Right cardiac atrium (tissue), 5 donors: ENCODE measurements around the gene CLSTN3. TPM values are rescaled to one million over a fixed set of nuclear protein-coding genes. Genes with fewer than 3 reads are reported as not detected.
A peak's percentile ranks its signal among the peaks of the same experiment; 100 is the strongest.
"Not testable (repeated sequence)": the region's sequence is repeated elsewhere in the genome, so short reads cannot be mapped to it uniquely, and the experiment has no call there.

Experiments
- ATAC-seq, 2 donors: fragments of 200-7000 bp; cut with Tn5 transposase; one replicate each; pipeline versions ENCODE4 v1.8.0 to v1.9.1; 2020; ENCODE audit warnings: moderate library complexity in 2 of 2, mild to moderate bottlenecking in 1 of 2
- DNase-seq, 3 donors: peaks; one replicate each; pipeline ENCODE4 v3.0.0-alpha.2; 2020
- H3K27ac ChIP-seq: one replicate; pipeline ENCODE4 v1.5.1; 2013; ENCODE audit warnings: mild to moderate bottlenecking, low read length, control low read depth, moderate library complexity
- H3K27me3 ChIP-seq: one replicate; pipeline ENCODE4 v1.6.1; 2013; ENCODE audit not compliant: control insufficient read depth, insufficient read depth
- H3K4me1 ChIP-seq: one replicate; pipeline ENCODE4 v1.6.1; 2013; ENCODE audit warnings: low read length; ENCODE audit not compliant: control insufficient read depth, insufficient read depth
- H3K4me3 ChIP-seq: one replicate; pipeline ENCODE4 v1.5.1; 2013; ENCODE audit warnings: low read length, control low read depth
- H3K9me3 ChIP-seq: one replicate; pipeline ENCODE4 v1.6.1; 2013; ENCODE audit warnings: low read length; ENCODE audit not compliant: control insufficient read depth
- WGBS: extraction: QIAGEN DNeasy Blood & Tissue Kit; methylation state at CpG from one replicate; pipeline ENCODE4 v1.1.7; 2013; 5-methylcytosine and 5-hydroxymethylcytosine counted together
- intact Hi-C, 4 donors: fragments of 100-400 bp; cut with DNase I; formaldehyde crosslinking; loops; one replicate each; pipeline versions ENCODE4 v1.11.0 to v1.14.0; 2022 to 2023
- polyA plus RNA-seq: library from polyadenylated mRNA; stranded (reverse); fragments of 200-250 nt; gene quantifications from one replicate; pipeline ENCODE4 v1.2.3, GENCODE V29; 2013
- total RNA-seq, 4 donors: library from RNA; stranded (reverse); fragmentation: NEBNext Ultra II Directional; extraction: Animal tissue kit (Norgen Biotek cat#: 25700); gene quantifications; one replicate each; pipeline ENCODE4 v1.2.1, GENCODE V29; 2021
- donor health status: healthy with polysubstance abuse.
- donor health status: DM: no; HTN: yes; CAD: no.
- donor health status: DM: no; HTN: no; CAD: no.
- donor health status: DM: no; HTN: yes; CAD: no; lungs with severe emphysema.
- donor health status: DM: yes; HTN: yes; CAD: no.

Gene CLSTN3
- total and polyA plus RNA-seq, 5 donors: 7.0 to 13.6 (median 10.8) TPM

GRCh38 chr12:7106082-7106481, 24.1 kb upstream of the CLSTN3 start:
- WGBS: 92% methylated on average over 1 of the region's 1 CpG
- no peak overlapping the region for H3K27ac ChIP-seq
- no peak for ATAC-seq
- no peaks in the 10 kb centered on the region for H3K9me3 ChIP-seq
- H3K27me3 ChIP-seq: no peaks in the 10 kb centered on the region
- intact Hi-C loops: loop anchor here in 2 of 4 donors (5.0 to 10.0 kb wide), 2 partner anchors 44 to 151 kb away; partner anchors contain the start of genes C1S (in 1 of the 2) and PTPN6 (in 1 of the 2)
- no peak for DNase-seq
- H3K4me3 ChIP-seq: no peak overlapping the region
- peaks cover 2% of the 10 kb centered on the region for H3K4me1 ChIP-seq

GRCh38 chr12:7107181-7107580, 23.0 kb upstream of the CLSTN3 start:
- intact Hi-C loops: loop anchor here in 2 of 4 donors (5.0 to 10.0 kb wide), 2 partner anchors 45 to 152 kb away; partner anchors contain the start of genes C1S (in 1 of the 2) and PTPN6 (in 1 of the 2)
- ATAC-seq, H3K27ac ChIP-seq, DNase-seq, H3K4me3 ChIP-seq, H3K27me3 ChIP-seq, H3K9me3 ChIP-seq, H3K4me1 ChIP-seq: not testable (repeated sequence)
- 98% methylated on average over 5 of the region's 5 CpGs for WGBS

- Histone ChIP-seq H3K4me3 (peak overlapping the region; percentile 55), H3K4me1 (peaks cover 2% of the 10 kb centered on the region), H3K9me3 (no peaks in the 10 kb centered on the region), H3K27ac (peak overlapping the region; percentile 90), H3K27me3 (no peaks in the 10 kb centered on the region)
- no peak for ATAC-seq
- 51% methylated on average over 3 of the region's 3 CpGs for WGBS
- intact Hi-C loops: loop anchor here in 2 of 4 donors (5.0 to 10.0 kb wide), 2 partner anchors 45 to 153 kb away; partner anchors contain the start of genes C1S (in 1 of the 2) and PTPN6 (in 1 of the 2)
- no peak for DNase-seq
Measured at GRCh38 chr12:7107636-7108002, 22.6 kb upstream of the CLSTN3 start.

GRCh38 chr12:7108003-7108795, 22.0 kb upstream of the CLSTN3 start:
- H3K9me3 ChIP-seq: no peaks in the 10 kb centered on the region
- intact Hi-C loops: loop anchor here in 2 of 4 donors (5.0 to 10.0 kb wide), 2 partner anchors 46 to 153 kb away; partner anchors contain the start of genes C1S (in 1 of the 2) and PTPN6 (in 1 of the 2)
- H3K27me3 ChIP-seq: no peaks in the 10 kb centered on the region
- H3K27ac ChIP-seq: peak overlapping the region; percentile 90
- WGBS: 15% methylated on average over 30 of the region's 30 CpGs
- peak; percentile 82 to 93 (median 90) for DNase-seq
- peak; percentile 92 for ATAC-seq
- H3K4me3 ChIP-seq: peak overlapping the region; percentile 55
- peaks cover 2% of the 10 kb centered on the region for H3K4me1 ChIP-seq

GRCh38 chr12:7108796-7109571, 21.2 kb upstream of the CLSTN3 start, which contains the start of gene C1RL:
Gene C1RL (minus strand): TSS chr12:7109214. CDS start chr12:7109180, 34 bp downstream.
- H3K4me3 ChIP-seq: peak within 1 kb of the TSS; percentile 55
- ATAC-seq (peak; percentile 86 to 88), DNase-seq (peak; percentile 89 to 97 (median 96))
- H3K4me1 ChIP-seq: peaks cover 2% of the 10 kb centered on the region
- 15% methylated on average over 23 of the region's 23 CpGs for WGBS
- H3K9me3 ChIP-seq: no peaks in the 10 kb centered on the region
- peak within 1 kb of the TSS; percentile 90 for H3K27ac ChIP-seq
- intact Hi-C loops: loop anchor here in 2 of 4 donors (5.0 to 10.0 kb wide), 2 partner anchors 47 to 154 kb away; partner anchors contain the start of genes C1S (in 1 of the 2) and PTPN6 (in 1 of the 2)
- H3K27me3 ChIP-seq: no peaks in the 10 kb centered on the region

GRCh38 chr12:7109572-7109920, 20.6 kb upstream of the CLSTN3 start:
- H3K27ac ChIP-seq: no peak overlapping the region
- intact Hi-C loops: loop anchor here in 2 of 4 donors (5.0 to 10.0 kb wide), 2 partner anchors 47 to 155 kb away; partner anchors contain the start of genes C1S (in 1 of the 2) and PTPN6 (in 1 of the 2)

GRCh38 chr12:7110661-7111060, 19.5 kb upstream of the CLSTN3 start:
- Histone ChIP-seq H3K9me3 (no peaks in the 10 kb centered on the region), H3K27me3 (no peaks in the 10 kb centered on the region), H3K4me1 (peaks cover 2% of the 10 kb centered on the region), H3K27ac (no peak overlapping the region), H3K4me3 (no peak overlapping the region)
- no peak for ATAC-seq
- intact Hi-C loops: loop anchor here in 3 of 4 donors (5.0 to 10.0 kb wide), 3 partner anchors 48 to 166 kb away; partner anchors contain the start of genes C12orf57 (in 1 of the 3), C1S (in 1 of the 3) and RNU7-1 (in 1 of the 3)
- 88% methylated on average over 5 of the region's 5 CpGs for WGBS
- DNase-seq: no peak

More at GRCh38 chr12:7109572-7109920, 20.6 kb upstream of the CLSTN3 start:
- WGBS: 58% methylated on average over 5 of the region's 5 CpGs
- no peaks in the 10 kb centered on the region for H3K9me3 ChIP-seq
- ATAC-seq (no peak), DNase-seq (no peak)
- peaks cover 2% of the 10 kb centered on the region for H3K4me1 ChIP-seq
- no peaks in the 10 kb centered on the region for H3K27me3 ChIP-seq
- H3K4me3 ChIP-seq: no peak overlapping the region

GRCh38 chr12:7112041-7112440, 18.1 kb upstream of the CLSTN3 start:
- Histone ChIP-seq H3K4me3 (no peak overlapping the region), H3K27ac (no peak overlapping the region), H3K9me3 (no peaks in the 10 kb centered on the region), H3K4me1 (peaks cover 2% of the 10 kb centered on the region), H3K27me3 (no peaks in the 10 kb centered on the region)
- ATAC-seq: no peak
- DNase-seq: no peak
- 73% methylated on average over 4 of the region's 4 CpGs for WGBS
- intact Hi-C loops: loop anchor here in 3 of 4 donors (5.0 to 10.0 kb wide), 3 partner anchors 50 to 167 kb away; partner anchors contain the start of genes C12orf57 (in 1 of the 3), C1S (in 1 of the 3) and RNU7-1 (in 1 of the 3)

GRCh38 chr12:7113389-7113871, 16.7 kb upstream of the CLSTN3 start:
- intact Hi-C loops: loop anchor here in 3 of 4 donors (5.0 to 10.0 kb wide), 3 partner anchors 51 to 169 kb away; partner anchors contain the start of genes C12orf57 (in 1 of the 3), C1S (in 1 of the 3) and RNU7-1 (in 1 of the 3)
- 31% methylated on average over 5 of the region's 5 CpGs for WGBS
- no peaks in the 10 kb centered on the region for H3K9me3 ChIP-seq
- ATAC-seq (peak in 1 of 2 donors; percentile 12), DNase-seq (peak in 1 of 3 donors; percentile 31)
- peaks cover 2% of the 10 kb centered on the region for H3K4me1 ChIP-seq
- no peak overlapping the region for H3K27ac ChIP-seq
- H3K27me3 ChIP-seq: no peaks in the 10 kb centered on the region
- H3K4me3 ChIP-seq: no peak overlapping the region

GRCh38 chr12:7114008-7114407, 16.2 kb upstream of the CLSTN3 start:
- Histone ChIP-seq H3K27me3 (no peaks in the 10 kb centered on the region), H3K9me3 (no peaks in the 10 kb centered on the region), H3K4me3 (no peak overlapping the region), H3K4me1 (peaks cover 2% of the 10 kb centered on the region), H3K27ac (no peak overlapping the region)
- DNase-seq (no peak), ATAC-seq (no peak)
- intact Hi-C loops: loop anchor here in 3 of 4 donors (5.0 to 10.0 kb wide), 3 partner anchors 52 to 169 kb away; partner anchors contain the start of genes C12orf57 (in 1 of the 3), C1S (in 1 of the 3) and RNU7-1 (in 1 of the 3)
- 88% methylated on average over 11 of the region's 11 CpGs for WGBS
